RWPE1 (cell line): Measurements from ENCODE around the gene PHAF1.

ENCODE experiments used
- CTCF ChIA-PET: fragments of 350-600 bp; sonication (Branson Sonifier 250); formaldehyde crosslinking; extraction: SDS; loops from one replicate; lab custom pipeline; 2021; lab: Yijun Ruan, JAX
- POLR2A ChIA-PET: fragments of 400-600 bp; formaldehyde crosslinking; extraction: SDS; loops from one replicate; lab custom pipeline; 2020; ENCODE audit warnings: antibody characterized with exemption; ENCODE audit not compliant: low non-redundant PET; lab: Yijun Ruan, JAX
- DNase-seq: peaks from one replicate; pipeline ENCODE4 v3.0.0; 2012; ENCODE audit warnings: low spot score
- H3K27ac ChIP-seq: fragments of 450-650 bp; 2 replicates; pipeline ENCODE4 v1.5.1; 2017
- TF ChIP-seq, protein P1 (sequence below): fragments of 450-650 bp; conservative IDR thresholded peaks from 2 replicates; pipeline ENCODE4 v1.5.1; 2017; ENCODE audit warnings: low read depth, mild to moderate bottlenecking

PHAF1 gene

GRCh38 chr16:67141391-67141790 lies 31.6 kb downstream of the PHAF1 start:
- POLR2A ChIA-PET = no interaction called here
- TF ChIP-seq, protein P1, sequence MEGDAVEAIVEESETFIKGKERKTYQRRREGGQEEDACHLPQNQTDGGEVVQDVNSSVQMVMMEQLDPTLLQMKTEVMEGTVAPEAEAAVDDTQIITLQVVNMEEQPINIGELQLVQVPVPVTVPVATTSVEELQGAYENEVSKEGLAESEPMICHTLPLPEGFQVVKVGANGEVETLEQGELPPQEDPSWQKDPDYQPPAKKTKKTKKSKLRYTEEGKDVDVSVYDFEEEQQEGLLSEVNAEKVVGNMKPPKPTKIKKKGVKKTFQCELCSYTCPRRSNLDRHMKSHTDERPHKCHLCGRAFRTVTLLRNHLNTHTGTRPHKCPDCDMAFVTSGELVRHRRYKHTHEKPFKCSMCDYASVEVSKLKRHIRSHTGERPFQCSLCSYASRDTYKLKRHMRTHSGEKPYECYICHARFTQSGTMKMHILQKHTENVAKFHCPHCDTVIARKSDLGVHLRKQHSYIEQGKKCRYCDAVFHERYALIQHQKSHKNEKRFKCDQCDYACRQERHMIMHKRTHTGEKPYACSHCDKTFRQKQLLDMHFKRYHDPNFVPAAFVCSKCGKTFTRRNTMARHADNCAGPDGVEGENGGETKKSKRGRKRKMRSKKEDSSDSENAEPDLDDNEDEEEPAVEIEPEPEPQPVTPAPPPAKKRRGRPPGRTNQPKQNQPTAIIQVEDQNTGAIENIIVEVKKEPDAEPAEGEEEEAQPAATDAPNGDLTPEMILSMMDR = no peak
- CTCF ChIA-PET = interaction anchor here (0.6 to 3.8 kb wide), 3 partner anchors 14 to 150 kb away, joined by 3 to 13 read pairs (median 3); no protein-coding TSS in a partner anchor
- no peak for DNase-seq
- no peak overlapping the region for H3K27ac ChIP-seq

GRCh38 chr16:67142342-67142741 lies 32.6 kb downstream of the PHAF1 start:
- TF ChIP-seq, protein P1 = no peak
- no peak for DNase-seq
- H3K27ac ChIP-seq = no peak overlapping the region
- ChIA-PET CTCF (no interaction called here), POLR2A (no interaction called here)

- CTCF ChIA-PET = no interaction called here
- no peak for DNase-seq
- peak overlapping the region; percentile 87 for H3K27ac ChIP-seq
- TF ChIP-seq, protein P1 = no peak
- POLR2A ChIA-PET = no interaction called here
These were observed 35.2 kb downstream of the PHAF1 start for GRCh38 chr16:67144943-67145342.

- ChIA-PET CTCF (interaction anchor here (0.7 kb wide), 1 partner anchor 34 kb away, joined by 3 read pairs; no protein-coding TSS in a partner anchor), POLR2A (no interaction called here)
- DNase-seq = no peak
- H3K27ac ChIP-seq = peak overlapping the region; percentile 87
- TF ChIP-seq, protein P1 = no peak
These were observed 36.0 kb downstream of the PHAF1 start for GRCh38 chr16:67145746-67146145.

GRCh38 chr16:67146523-67147357 lies 37.0 kb downstream of the PHAF1 start:
- DNase-seq = no peak
- POLR2A ChIA-PET = interaction anchor here (0.5 to 0.7 kb wide), 2 partner anchors 16 to 46 kb away, joined by 3 to 6 read pairs; no protein-coding TSS in a partner anchor
- CTCF ChIA-PET = interaction anchor here (0.6 to 1.0 kb wide), 3 partner anchors 19 to 472 kb away, joined by 3 to 5 read pairs (median 3); no protein-coding TSS in a partner anchor
- peak overlapping the region; percentile 87 for H3K27ac ChIP-seq
- TF ChIP-seq, protein P1 = no peak

DNA sequence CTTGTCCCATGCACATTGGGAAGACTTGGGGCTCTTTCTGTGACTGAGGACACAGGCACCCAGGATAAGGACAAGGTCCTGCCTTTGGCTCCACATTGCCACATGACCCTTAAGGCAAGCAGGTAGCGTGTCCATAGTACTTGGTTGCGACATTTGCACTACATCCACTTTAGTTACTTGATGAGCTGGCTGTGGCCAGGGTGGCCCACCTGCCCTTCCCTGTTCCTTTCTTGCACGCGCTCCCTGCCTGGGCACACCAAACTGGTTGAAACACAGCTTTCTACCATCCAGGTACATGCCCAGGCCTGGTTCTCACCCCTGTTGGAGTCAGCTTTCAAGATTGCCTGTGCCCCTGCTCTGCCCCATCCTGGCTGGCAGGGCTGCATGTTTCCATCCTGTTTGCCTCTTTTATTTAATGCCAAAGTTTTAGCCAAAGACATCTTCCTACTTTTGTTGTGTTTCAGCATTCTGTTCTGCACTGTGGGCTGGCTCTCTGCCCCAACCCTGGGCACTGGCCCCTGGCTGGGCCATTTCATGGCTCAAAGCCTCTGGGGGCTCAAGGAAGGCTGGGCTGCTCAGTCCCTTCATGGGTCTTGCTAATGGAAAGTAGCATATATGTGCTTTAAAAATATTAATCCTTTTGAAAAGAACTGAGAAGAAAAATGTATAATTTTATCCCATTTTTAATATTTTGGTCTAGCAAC lies 37.8 kb downstream of the PHAF1 start:
- ChIA-PET CTCF (interaction anchor here (0.6 to 1.0 kb wide), 2 partner anchors 20 to 471 kb away, joined by 3 to 5 read pairs; no protein-coding TSS in a partner anchor), POLR2A (interaction anchor here (0.7 kb wide), 1 partner anchor 45 kb away, joined by 3 read pairs; no protein-coding TSS in a partner anchor)
- no peak for DNase-seq
- TF ChIP-seq, protein P1 = no peak
- H3K27ac ChIP-seq = peak overlapping the region; percentile 87
